Measurements from ENCODE around the gene CDCP1.

CDCP1 gene

GRCh38 chr3:45118615-45119071 is 27.5 kb downstream of the CDCP1 start:
- no peak for DNase-seq (ENCODE audit: low read depth, low spot score)
- no peak overlapping the region for H3K4me3 ChIP-seq (ENCODE audit: low read depth, low read length)
- CTCF ChIA-PET = interaction anchor here (1.2 to 1.7 kb wide), 2 partner anchors 13 to 92 kb away, joined by 3 to 6 read pairs; no protein-coding TSS in a partner anchor
- no peak for TF ChIP-seq CTCF (IDR thresholded peaks at IDR 0.05; ENCODE audit: insufficient read depth, low read length, missing control alignments)
- POLR2A ChIA-PET = no interaction called here

GRCh38 chr3:45116350-45116749 is 29.8 kb downstream of the CDCP1 start:
- TF ChIP-seq CTCF (IDR thresholded peaks at IDR 0.05; ENCODE audit: insufficient read depth, low read length, missing control alignments) = no peak
- no peak overlapping the region for H3K4me3 ChIP-seq (ENCODE audit: low read depth, low read length)
- DNase-seq (ENCODE audit: low read depth, low spot score) = no peak
- ChIA-PET POLR2A (no interaction called here), CTCF (no interaction called here)

- TF ChIP-seq CTCF (IDR thresholded peaks at IDR 0.05; ENCODE audit: insufficient read depth, low read length, missing control alignments) = no peak
- no peak overlapping the region for H3K4me3 ChIP-seq (ENCODE audit: low read depth, low read length)
- POLR2A ChIA-PET = interaction anchor here (0.9 kb wide), 1 partner anchor 11 kb away, joined by 3 read pairs; no protein-coding TSS in a partner anchor
- no peak for DNase-seq (ENCODE audit: low read depth, low spot score)
- CTCF ChIA-PET = interaction anchor here (0.8 to 2.5 kb wide), 5 partner anchors 10 to 97 kb away, joined by 3 to 6 read pairs (median 5); no protein-coding TSS in a partner anchor
Observed at GRCh38 chr3:45113625-45114050, 32.5 kb downstream of the CDCP1 start.

GRCh38 chr3:45112939-45113338 is 33.2 kb downstream of the CDCP1 start:
- ChIA-PET CTCF (interaction anchor here (1.1 to 2.5 kb wide), 2 partner anchors 10 to 72 kb away, joined by 5 to 6 read pairs; no protein-coding TSS in a partner anchor), POLR2A (no interaction called here)
- no peak for DNase-seq (ENCODE audit: low read depth, low spot score)
- no peak for TF ChIP-seq CTCF (IDR thresholded peaks at IDR 0.05; ENCODE audit: insufficient read depth, low read length, missing control alignments)
- no peak overlapping the region for H3K4me3 ChIP-seq (ENCODE audit: low read depth, low read length)

- H3K4me3 ChIP-seq (ENCODE audit: low read depth, low read length) = no peak overlapping the region
- POLR2A ChIA-PET = no interaction called here
- no peak for TF ChIP-seq CTCF (IDR thresholded peaks at IDR 0.05; ENCODE audit: insufficient read depth, low read length, missing control alignments)
- CTCF ChIA-PET = interaction anchor here (1.2 kb wide), 1 partner anchor 9 kb away, joined by 3 read pairs; no protein-coding TSS in a partner anchor
- DNase-seq (ENCODE audit: low read depth, low spot score) = no peak
Observed at GRCh38 chr3:45110509-45110833, 35.7 kb downstream of the CDCP1 start.

- ChIA-PET POLR2A (no interaction called here), CTCF (no interaction called here)
- no peak overlapping the region for H3K4me3 ChIP-seq (ENCODE audit: low read depth, low read length)
- DNase-seq (ENCODE audit: low read depth, low spot score) = no peak
- TF ChIP-seq CTCF (IDR thresholded peaks at IDR 0.05; ENCODE audit: insufficient read depth, low read length, missing control alignments) = no peak
Observed at GRCh38 chr3:45109771-45110508, 36.2 kb downstream of the CDCP1 start.
